Loucy (cell line): ENCODE measurements around the gene RAD51B.

ENCODE experiments used
- H2AFZ ChIP-seq: fragments of 200-600 bp; sonication (generic); 2 replicates; pipeline ENCODE4 v1.6.0; 2016; ENCODE audit warnings: antibody characterized with exemption, mild to moderate bottlenecking, low read length, moderate library complexity
- H3F3A ChIP-seq: fragments of 200-600 bp; 2 replicates; pipeline ENCODE4 v1.6.0; 2016; ENCODE audit warnings: antibody characterized with exemption, low read depth, mild to moderate bottlenecking
- H3K27me3 ChIP-seq: fragments of 200-600 bp; sonication (generic); 2 replicates; pipeline ENCODE4 v1.6.1; 2014; ENCODE audit warnings: low read length, mild to moderate bottlenecking; ENCODE audit not compliant: insufficient read depth, poor library complexity, severe bottlenecking
- H3K36me3 ChIP-seq: fragments of 200-600 bp; sonication (generic); 2 replicates; pipeline ENCODE4 v1.6.1; 2016; ENCODE audit warnings: low read length; ENCODE audit not compliant: insufficient read depth
- H3K4me1 ChIP-seq: fragments of 200-600 bp; sonication (generic); 2 replicates; pipeline ENCODE4 v1.5.1; 2014; ENCODE audit warnings: low read length, mild to moderate bottlenecking; ENCODE audit not compliant: insufficient read depth, poor library complexity, severe bottlenecking
- H3K4me2 ChIP-seq: fragments of 200-600 bp; sonication (generic); 2 replicates; pipeline ENCODE4 v1.6.0; 2014; ENCODE audit warnings: antibody characterized with exemption, low read length, low read depth, mild to moderate bottlenecking; ENCODE audit not compliant: poor library complexity, severe bottlenecking
- H3K4me3 ChIP-seq: fragments of 200-600 bp; sonication (generic); 2 replicates; pipeline ENCODE4 v1.5.1; 2014; ENCODE audit warnings: low read length, mild to moderate bottlenecking, mixed read lengths; ENCODE audit not compliant: poor library complexity, severe bottlenecking
- H3K79me2 ChIP-seq: fragments of 200-600 bp; sonication (generic); 2 replicates; pipeline ENCODE4 v1.6.1; 2014; ENCODE audit warnings: low read length; ENCODE audit not compliant: insufficient read depth
- H3K9ac ChIP-seq: fragments of 200-600 bp; sonication (generic); 2 replicates; pipeline ENCODE4 v1.6.0; 2014; ENCODE audit warnings: mild to moderate bottlenecking, low read depth, low read length, moderate library complexity; ENCODE audit not compliant: poor library complexity, severe bottlenecking
- H3K9me2 ChIP-seq: fragments of 200-600 bp; sonication (generic); replicated peaks from 2 replicates; pipeline ENCODE4 v1.6.1; 2016; ENCODE audit warnings: low read depth, low read length, mixed read lengths
- H3K9me3 ChIP-seq: fragments of 200-600 bp; sonication (generic); 2 replicates; pipeline ENCODE4 v1.6.1; 2014; ENCODE audit warnings: mild to moderate bottlenecking, antibody characterized with exemption, low read length, low read depth; ENCODE audit not compliant: insufficient read depth
- H4K20me1 ChIP-seq: fragments of 200-600 bp; sonication (generic); 2 replicates; pipeline ENCODE4 v1.6.0; 2014; ENCODE audit warnings: antibody characterized with exemption, low read length, mild to moderate bottlenecking; ENCODE audit not compliant: insufficient read depth, poor library complexity, severe bottlenecking
- EZH2phosphoT487 ChIP-seq: fragments of 200-600 bp; IDR thresholded peaks from 2 replicates; pipeline ENCODE4 v1.6.1; 2018; ENCODE audit warnings: antibody characterized with exemption, mild to moderate bottlenecking, moderate library complexity, borderline replicate concordance
- TF ChIP-seq, protein P1 (sequence below): fragments of 200-600 bp; sonication (generic); conservative IDR thresholded peaks from 2 replicates; pipeline ENCODE4 v1.5.1; 2014; ENCODE audit warnings: mild to moderate bottlenecking, antibody characterized with exemption, low read length

The RAD51B gene

GRCh38 chr14:68679301-68679700 lies 859.7 kb downstream of the RAD51B start:
- TF ChIP-seq, protein P1, sequence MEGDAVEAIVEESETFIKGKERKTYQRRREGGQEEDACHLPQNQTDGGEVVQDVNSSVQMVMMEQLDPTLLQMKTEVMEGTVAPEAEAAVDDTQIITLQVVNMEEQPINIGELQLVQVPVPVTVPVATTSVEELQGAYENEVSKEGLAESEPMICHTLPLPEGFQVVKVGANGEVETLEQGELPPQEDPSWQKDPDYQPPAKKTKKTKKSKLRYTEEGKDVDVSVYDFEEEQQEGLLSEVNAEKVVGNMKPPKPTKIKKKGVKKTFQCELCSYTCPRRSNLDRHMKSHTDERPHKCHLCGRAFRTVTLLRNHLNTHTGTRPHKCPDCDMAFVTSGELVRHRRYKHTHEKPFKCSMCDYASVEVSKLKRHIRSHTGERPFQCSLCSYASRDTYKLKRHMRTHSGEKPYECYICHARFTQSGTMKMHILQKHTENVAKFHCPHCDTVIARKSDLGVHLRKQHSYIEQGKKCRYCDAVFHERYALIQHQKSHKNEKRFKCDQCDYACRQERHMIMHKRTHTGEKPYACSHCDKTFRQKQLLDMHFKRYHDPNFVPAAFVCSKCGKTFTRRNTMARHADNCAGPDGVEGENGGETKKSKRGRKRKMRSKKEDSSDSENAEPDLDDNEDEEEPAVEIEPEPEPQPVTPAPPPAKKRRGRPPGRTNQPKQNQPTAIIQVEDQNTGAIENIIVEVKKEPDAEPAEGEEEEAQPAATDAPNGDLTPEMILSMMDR, result no peak
- no peak for TF ChIP-seq EZH2phosphoT487
- Histone ChIP-seq H3K9me2 (no peaks in the 10 kb centered on the region), H2AFZ (no peak overlapping the region), H3K4me3 (no peak overlapping the region), H3K9me3 (no peaks in the 10 kb centered on the region), H3K9ac (no peak overlapping the region), H4K20me1 (no peaks in the 10 kb centered on the region), H3K79me2 (no peaks in the 10 kb centered on the region), H3F3A (no peaks in the 10 kb centered on the region), H3K27me3 (no peaks in the 10 kb centered on the region), H3K4me1 (peaks cover 27% of the 10 kb centered on the region), H3K4me2 (no peak overlapping the region), H3K36me3 (no peaks in the 10 kb centered on the region)

- Histone ChIP-seq H3K4me1 (peaks cover 33% of the 10 kb centered on the region), H3K4me2 (no peak overlapping the region), H2AFZ (no peak overlapping the region), H3F3A (no peaks in the 10 kb centered on the region; the same call in 1 of the 2 replicates), H3K4me3 (no peak overlapping the region), H3K9me3 (no peaks in the 10 kb centered on the region), H3K9ac (no peak overlapping the region), H4K20me1 (no peaks in the 10 kb centered on the region), H3K9me2 (no peaks in the 10 kb centered on the region), H3K36me3 (no peaks in the 10 kb centered on the region), H3K79me2 (no peaks in the 10 kb centered on the region), H3K27me3 (no peaks in the 10 kb centered on the region)
- TF ChIP-seq EZH2phosphoT487, result no peak
- TF ChIP-seq, protein P1, result no peak
Observed at GRCh38 chr14:68679746-68680467, 860.3 kb downstream of the RAD51B start.

GRCh38 chr14:68680541-68681051 lies 861.0 kb downstream of the RAD51B start:
- no peaks in the 10 kb centered on the region for H4K20me1 ChIP-seq
- peaks cover 6% of the 10 kb centered on the region for H3F3A ChIP-seq
- no peaks in the 10 kb centered on the region for H3K9me3 ChIP-seq
- no peaks in the 10 kb centered on the region for H3K79me2 ChIP-seq
- peaks cover 40% of the 10 kb centered on the region for H3K4me1 ChIP-seq
- no peak overlapping the region for H3K9ac ChIP-seq
- H3K4me2 ChIP-seq, result no peak overlapping the region
- TF ChIP-seq, protein P1, result no peak
- no peak for TF ChIP-seq EZH2phosphoT487
- no peaks in the 10 kb centered on the region for H3K27me3 ChIP-seq
- H3K36me3 ChIP-seq, result no peaks in the 10 kb centered on the region
- H2AFZ ChIP-seq, result no peak overlapping the region
- no peaks in the 10 kb centered on the region for H3K9me2 ChIP-seq
- no peak overlapping the region for H3K4me3 ChIP-seq
